Muscle of back (tissue), 11 donors: ENCODE results near the gene ITGA3. TPM values are rescaled to one million over a fixed set of nuclear protein-coding genes. Genes with fewer than 3 reads are reported as not detected.
"Not testable (repeated sequence)": the region's sequence is repeated elsewhere in the genome, so short reads cannot be mapped to it uniquely, and the experiment has no call there.

Experiments
- DNase-seq, 3 donors: peaks; one replicate each; pipeline versions ENCODE4 v3.0.0 to v3.0.0-alpha.2; 2013
- polyA plus RNA-seq, 10 donors: library from polyadenylated mRNA; unstranded; fragments of 120-200 nt; gene quantifications; one replicate each; pipeline ENCODE4 v1.2.1, GENCODE V29; 2013; ENCODE audit not compliant: insufficient read length in 10 of 10

Gene ITGA3
- polyA plus RNA-seq, 10 donors: 17.1 to 35.8 (median 23.9) TPM

GRCh38 chr17:50034498-50035364 is 21.2 kb upstream of the ITGA3 start:
- no peak for DNase-seq

- DNase-seq: no peak
Measured at GRCh38 chr17:50035421-50035879, 20.5 kb upstream of the ITGA3 start.

DNA sequence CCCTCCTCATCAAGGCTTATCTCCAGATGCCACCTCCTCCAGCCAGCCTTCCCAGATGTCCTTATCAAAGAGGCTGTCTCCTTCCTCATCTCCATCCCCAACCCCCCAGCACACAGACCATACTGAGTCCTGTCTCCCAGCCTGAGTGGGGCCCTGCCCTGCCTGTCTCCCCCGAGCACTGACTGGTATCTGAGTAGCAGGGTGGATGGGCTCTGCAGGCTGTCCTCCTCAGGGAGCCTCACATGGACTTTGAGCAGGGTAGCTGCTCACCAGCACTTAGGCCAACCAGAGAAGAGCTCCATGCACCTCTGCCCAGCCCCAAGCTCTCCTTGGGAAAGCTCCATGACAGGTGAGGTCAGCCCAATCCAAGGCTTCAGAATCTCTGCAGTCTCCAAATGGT is 20.0 kb upstream of the ITGA3 start:
- DNase-seq: no peak

DNA sequence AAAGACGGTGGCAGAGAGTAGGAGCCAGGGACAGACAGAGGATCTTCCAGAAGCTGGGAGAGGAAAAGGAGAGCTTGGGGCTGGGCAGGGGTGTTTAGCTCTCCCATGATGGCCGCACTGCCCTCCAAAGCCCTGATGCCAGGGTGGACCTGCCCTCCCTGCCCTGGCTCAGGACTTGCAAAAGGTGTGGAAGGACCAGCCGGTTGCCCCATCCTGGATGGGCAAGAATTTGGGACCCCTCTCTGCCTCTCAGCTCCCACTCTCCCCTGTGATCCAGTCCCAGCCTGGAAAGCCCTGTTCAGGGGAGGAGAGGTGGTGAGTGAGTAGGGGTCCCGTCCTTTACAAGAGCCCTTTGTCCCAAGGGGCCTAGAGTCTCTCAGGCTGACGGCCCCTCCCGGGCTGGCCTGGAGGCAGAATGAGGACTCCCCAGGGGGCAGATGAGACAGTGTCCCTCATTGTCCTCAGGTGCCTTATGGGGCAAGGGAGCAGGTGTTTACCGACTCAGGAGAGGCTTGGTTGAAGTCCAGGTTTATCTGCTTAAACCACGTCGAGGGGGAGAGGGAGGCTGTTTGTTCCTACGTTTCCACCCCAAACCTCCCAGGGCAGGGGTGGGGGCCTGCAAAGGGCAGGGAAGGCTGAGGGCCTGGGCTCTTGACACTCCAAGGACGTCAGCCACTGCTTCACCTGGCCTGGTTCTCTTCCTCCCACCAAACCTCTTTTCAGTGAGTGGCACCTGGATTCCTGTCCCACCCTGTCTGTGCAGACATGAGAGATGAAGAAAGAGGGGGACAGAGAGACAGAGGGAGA is 19.3 kb upstream of the ITGA3 start:
- no peak for DNase-seq

GRCh38 chr17:50037321-50038107 is 18.4 kb upstream of the ITGA3 start:
- DNase-seq: peak in 1 of 3 donors; percentile 40

DNA sequence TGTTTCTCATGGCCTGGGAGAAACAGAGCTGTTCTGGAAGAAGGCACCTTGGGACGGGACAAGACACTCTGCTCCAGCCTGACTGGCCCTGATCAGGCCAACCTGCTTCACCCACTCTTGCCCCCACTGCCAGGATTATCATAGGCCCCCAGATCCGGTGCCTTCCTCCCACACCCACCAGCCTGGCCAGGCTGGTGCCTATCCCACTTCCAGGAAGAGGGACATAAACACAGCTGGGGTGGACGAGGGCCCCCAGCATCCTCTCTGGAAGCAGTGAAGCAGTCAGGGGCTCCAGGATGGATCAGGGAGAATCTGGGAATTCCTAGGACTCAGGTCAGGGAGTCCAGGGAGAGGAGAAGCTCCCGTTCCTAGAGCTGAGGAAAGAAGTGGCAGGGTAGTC is 16.9 kb upstream of the ITGA3 start:
- DNase-seq: no peak

GRCh38 chr17:50040496-50040895 is 15.4 kb upstream of the ITGA3 start:
- DNase-seq: not testable (repeated sequence)

- no peak for DNase-seq
Measured at GRCh38 chr17:50042211-50042610, 13.7 kb upstream of the ITGA3 start.

DNA sequence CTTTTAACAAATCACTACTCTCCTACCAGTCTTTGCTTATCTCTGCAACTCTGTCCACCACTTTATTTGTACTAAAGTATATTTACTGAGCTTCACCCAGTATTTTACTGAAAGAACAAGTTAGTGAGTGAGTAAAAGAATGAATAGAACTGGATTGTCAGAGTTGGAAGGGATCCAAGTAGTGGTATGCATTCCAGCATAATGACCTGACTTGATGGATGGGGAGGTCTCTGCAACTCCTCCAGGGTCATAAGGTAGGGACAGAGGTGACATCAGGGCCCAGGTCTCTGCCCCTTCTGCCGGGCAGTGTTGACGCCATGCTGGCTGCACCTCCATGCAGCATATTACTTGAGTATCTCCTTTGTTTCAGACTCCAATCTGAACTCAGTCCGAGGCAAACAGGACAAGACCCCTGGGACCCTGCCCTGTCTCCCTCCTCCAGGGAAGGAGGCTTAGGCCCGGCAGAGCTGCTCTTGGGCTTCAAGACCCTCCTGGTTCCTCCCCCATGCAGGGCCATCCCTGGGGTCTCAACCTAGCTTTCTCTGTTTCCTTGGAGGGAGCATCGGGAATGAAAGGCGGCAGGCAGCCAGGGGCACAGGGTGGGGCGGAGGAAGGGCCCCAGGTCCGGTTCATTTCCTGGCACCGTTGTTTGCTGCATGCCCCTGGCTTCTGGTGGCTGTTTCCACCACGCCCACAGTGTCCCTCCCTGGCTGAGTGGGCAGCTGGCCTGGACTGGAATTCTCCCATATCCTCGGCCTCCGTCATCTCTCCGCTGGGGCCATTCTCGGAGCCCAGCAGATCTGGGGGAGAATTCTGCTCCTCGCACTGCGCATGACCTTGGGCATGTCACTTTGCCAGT is 12.4 kb upstream of the ITGA3 start:
- DNase-seq: peak in 1 of 3 donors; percentile 46

- DNase-seq: no peak
Measured at GRCh38 chr17:50044483-50044882, 11.4 kb upstream of the ITGA3 start.

- no peak for DNase-seq
Measured at GRCh38 chr17:50045154-50045553, 10.8 kb upstream of the ITGA3 start.

- no peak for DNase-seq
Measured at GRCh38 chr17:50046179-50046578, 9.7 kb upstream of the ITGA3 start.

- DNase-seq: no peak
Measured at GRCh38 chr17:50046667-50047066, 9.2 kb upstream of the ITGA3 start.

- DNase-seq: no peak
Measured at GRCh38 chr17:50047083-50047482, 8.8 kb upstream of the ITGA3 start.

DNA sequence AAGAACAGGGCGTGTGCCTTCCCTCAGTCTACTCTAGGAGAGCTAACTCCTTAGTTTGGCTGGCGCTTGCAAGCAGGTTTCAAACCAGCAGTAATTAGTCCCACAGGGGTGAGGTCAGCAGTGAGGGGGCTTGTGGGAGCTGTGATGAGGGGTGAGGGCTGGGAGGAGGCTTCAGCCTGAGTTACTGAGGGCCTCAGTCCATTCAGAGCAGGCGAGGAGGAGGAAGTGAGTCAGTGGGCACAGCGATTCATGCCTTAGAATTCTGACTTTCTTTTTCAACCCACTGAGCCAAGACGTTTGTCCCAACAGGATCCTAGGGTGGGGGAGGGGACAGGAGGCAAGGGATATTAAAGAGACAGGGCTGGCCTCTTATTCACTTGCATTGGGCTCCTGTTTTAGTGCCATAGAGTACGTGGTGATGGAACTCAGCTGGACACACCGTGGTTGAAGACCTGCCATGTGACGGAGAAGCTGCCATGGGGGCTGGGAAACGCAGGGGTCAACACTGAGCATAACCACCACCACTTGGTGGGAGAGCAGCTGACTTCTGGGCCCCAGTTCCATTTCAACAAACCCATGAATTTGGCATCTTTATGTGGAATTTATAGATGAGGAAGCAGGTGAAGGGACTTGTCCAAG is 8.3 kb upstream of the ITGA3 start:
- DNase-seq: peak in 1 of 3 donors; percentile 73

DNA sequence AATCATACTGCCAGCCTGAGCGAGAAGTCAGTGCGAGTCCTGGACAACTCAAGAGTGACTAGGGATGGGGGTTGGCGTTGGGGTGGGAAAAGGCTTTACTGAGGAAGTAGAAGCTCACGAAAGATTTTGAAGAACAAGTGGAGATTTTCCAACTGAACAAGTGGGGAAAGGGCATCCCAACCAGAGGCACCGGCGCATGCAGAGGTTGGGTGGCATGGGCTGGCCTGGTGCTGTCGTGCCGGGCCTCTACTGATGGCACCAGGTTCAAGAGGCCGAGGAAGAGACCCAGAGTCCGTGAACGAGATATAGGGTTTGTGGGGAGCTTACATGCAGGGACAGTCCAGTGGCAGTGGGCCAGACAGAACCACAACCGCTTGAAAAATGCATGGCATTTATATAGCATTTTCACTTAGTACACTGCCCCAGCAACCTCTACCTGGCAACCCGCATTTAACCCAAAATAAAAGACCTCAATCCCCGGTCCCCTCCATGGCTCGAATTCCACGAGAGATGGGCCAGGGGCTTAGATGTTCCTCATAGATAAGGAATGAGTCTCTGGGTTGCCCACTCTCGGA is 7.7 kb upstream of the ITGA3 start:
- no peak for DNase-seq

GRCh38 chr17:50048988-50049387 is 6.9 kb upstream of the ITGA3 start:
- DNase-seq: no peak

DNA sequence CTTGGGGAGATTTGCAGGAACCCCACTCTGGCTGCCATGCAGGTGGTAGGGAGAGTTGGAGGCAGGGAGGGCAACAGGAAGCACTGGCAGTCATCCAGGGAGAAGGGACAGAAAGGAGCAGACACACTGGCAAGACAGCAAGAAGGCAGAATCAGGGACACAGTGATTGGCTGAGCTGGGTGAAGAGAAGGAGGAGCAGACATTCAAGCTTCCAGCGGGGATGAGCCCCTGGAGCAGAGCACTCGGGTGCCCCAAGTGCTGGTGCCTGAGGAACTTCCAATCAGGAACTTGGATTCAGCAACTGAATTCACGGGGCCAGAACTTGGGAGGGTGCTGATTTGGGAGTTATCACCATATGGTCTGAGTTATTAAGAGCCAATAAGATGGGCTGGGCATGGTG is 6.3 kb upstream of the ITGA3 start:
- no peak for DNase-seq

- DNase-seq: no peak
Measured at GRCh38 chr17:50050431-50051032, 5.4 kb upstream of the ITGA3 start.
